Epidermal melanocyte (primary cell): ENCODE data around the gene TMEM272.

Experiments
- DNase-seq: peaks from one replicate; pipeline ENCODE4 v3.0.0; 2011; ENCODE audit warnings: low spot score; ENCODE audit not compliant: insufficient read length

The TMEM272 gene

DNA sequence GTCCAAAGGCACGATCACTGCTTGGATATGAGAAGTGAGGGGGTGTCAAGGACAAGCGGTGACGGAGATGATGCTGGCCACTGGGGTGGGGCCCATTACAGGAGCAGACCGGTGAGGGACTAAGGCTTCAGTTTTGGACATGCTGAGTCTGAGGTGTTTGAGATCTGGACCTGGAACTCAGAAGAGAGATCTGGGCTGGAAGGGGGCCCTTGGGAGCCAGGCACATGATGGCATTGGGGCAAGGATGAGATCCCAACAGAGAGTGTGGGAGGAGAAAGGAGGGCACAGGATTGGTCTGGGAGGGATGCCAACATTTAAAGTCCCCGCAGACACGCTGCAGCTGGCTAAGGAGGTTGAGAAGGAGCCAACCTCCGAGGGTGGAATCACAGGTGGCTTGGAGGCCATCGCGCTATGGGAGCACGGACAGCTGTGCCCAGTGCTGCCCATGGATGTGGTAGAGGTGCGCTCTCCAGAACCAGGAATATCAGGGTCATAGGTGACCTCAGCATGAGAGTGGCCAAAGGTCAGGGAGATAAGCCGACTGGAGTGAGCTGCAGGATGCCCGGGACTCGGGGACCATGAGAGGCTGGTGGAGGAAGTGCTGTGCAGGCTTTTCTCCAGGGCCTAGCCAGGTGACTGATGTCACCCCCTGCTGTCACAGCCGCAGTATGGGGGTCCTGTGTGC is 62.8 kb downstream of the TMEM272 start:
- no peak for DNase-seq

DNA sequence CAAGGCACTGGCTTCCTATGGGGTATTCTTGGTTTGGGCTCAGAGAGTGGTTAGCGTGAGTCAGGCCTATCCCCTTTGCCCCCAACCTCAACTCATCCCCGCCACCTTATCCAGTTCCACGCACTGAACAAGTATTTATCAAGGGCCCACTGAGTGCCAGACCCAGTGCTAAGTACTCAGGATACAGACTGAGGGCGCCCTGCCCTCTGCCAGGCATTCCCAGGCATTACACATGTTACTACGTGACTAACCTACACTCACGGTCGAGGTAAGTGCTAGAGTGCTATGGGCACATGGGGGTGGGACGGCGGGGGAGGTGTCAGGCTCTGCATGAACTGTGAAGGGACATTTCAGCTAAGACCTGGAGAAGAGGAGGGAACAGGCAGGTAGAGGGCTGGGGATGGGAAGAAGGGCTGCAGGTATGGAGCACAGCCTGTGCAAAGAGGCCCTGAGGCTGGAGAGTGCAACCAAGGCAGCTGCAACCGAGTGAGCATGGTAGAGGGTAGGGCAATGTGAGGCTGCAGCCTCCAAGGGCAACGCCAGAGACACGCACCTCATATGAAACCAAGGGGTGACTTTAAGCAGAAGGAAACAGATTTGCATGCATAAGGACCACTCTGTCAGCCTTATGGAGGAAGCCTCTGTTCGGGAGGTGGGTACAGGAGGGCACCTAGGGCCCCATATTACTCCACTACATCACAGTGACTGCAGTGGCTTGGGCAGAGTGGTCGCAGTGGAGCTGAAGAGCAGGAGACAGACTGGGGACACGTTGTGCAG is 63.5 kb downstream of the TMEM272 start:
- no peak for DNase-seq

DNA sequence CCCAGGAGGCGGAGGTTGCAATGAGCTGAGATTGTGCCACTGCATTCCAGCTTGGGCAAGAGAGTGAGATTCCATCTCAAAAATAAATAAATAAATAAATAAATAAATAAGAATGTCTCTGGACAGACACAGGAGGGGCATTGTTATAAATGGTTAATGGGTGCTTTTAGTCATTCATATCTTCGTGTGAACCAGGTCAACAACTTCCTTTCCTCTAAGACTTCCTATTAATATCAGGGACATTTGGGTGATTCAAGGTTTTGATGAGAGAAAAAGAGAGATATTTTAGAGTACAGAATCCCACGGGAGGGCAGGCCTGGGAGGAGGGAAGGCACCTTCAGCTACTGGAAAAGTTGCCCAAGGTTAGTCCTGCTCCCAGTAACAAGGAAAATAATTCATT is 64.9 kb downstream of the TMEM272 start:
- DNase-seq, result no peak

DNA sequence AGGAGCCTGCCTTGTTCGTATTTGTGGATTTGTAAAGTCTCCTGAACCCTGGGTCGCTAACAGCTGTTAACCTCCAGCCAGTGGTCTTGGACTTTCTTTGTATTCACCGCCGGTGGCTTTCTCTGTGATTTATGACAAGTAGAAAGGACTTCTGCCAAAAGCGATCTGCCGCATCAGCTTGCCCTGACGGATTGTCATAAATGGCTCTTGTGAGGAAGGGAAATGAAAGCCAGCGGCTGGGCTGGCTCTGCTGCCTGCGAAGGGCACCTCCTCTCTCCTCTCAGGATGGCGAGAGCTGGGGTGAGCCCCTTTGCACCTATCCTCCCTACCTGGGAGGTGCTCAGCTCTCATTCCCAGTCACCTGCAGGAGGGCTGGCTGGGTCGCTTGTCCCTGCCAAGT is 66.6 kb downstream of the TMEM272 start:
- DNase-seq, result no peak

DNA sequence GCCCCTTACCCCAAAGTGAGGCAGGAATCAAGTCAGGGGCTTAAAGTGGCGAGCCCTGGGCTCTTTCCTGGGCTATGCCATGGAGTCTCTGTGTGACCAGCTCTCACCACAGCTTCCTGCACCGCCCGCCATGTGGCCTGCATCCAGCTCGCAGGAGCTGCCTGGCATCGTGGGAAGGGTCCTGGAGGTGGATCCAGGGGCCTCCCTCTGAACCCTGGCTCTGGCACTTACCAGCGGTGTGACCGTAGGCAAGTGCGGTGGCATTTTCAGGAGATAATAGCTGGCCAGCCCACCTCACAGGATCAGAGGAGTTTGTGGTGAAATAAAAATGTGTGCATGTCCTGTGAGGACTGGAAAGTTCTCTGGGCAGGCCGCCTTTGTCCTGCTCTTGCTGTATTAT is 67.1 kb downstream of the TMEM272 start:
- DNase-seq, result no peak

DNA sequence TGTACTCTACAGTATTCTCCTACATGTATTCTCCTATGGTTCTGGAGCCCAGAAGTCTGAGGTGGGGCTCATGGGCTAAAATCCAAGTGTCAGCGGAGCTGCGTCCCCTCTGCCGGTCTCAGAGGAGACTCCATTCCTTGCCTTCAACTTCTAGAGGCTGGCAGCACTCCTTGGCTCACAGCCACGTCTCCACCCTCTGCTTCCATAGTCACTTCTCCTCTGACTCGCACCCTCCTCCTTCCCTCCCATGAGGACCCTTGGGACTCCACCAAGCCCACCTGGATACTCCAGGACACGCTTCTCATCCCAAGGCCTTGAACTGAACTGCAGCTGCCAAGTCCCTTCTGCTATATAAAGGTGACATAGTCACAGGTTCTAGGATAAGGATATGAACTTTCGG is 68.8 kb downstream of the TMEM272 start:
- no peak for DNase-seq

DNA sequence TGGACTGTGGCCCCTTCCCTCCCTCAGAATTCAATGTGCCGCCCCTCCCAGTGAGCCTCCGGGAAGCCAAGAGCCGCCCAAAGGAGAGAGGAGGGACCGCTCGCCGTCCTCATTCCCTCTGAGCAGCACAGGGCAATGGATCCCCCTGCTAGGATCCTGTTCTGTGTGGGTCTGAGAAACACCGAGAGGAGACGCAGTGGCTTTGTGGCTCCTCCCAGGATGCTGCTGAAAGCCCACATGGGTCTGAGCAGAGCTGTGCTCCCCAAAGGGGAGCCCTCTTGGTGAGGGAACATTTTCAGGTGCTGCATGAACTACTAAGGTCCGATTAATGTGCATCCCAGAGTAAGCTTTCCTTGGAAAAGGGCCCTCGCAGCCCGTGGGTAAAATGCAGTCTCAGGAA is 71.5 kb downstream of the TMEM272 start:
- DNase-seq, result no peak

DNA sequence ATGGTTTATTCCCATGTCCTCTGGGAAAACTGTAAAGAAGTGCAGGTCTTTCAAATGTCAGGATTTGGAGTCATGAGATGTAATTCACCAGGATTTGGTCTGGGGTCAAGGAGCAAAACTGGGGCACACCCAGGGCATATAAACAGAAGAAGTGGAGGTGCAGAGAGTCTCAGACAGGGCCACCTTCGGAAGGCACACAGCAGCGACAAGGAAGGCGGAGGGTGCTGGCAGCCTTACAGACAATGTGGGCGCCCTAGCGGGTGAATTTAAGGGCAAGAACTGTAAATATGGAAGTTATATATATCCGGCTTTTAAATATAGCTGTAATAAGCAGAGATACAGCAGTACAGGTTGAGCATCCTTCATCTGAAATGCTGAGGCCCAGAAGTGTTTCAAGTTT is 72.2 kb downstream of the TMEM272 start:
- no peak for DNase-seq

DNA sequence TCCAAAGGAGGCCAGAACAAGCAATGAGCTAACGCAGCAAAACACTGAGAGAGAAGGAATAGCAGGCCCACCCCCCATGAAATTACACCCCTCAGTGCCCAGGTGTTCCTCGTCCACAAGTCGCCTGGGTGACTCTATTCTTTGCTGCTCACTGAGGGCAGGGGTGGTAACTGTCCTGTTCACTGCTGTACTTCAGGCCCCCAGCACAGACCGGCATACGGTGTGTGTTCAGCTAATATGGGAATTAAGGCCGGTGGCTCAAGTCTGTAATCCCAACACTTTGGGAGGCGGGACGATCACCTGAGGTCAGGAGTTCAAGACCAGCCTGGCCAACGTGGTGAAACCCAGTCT is 72.9 kb downstream of the TMEM272 start:
- no peak for DNase-seq

DNA sequence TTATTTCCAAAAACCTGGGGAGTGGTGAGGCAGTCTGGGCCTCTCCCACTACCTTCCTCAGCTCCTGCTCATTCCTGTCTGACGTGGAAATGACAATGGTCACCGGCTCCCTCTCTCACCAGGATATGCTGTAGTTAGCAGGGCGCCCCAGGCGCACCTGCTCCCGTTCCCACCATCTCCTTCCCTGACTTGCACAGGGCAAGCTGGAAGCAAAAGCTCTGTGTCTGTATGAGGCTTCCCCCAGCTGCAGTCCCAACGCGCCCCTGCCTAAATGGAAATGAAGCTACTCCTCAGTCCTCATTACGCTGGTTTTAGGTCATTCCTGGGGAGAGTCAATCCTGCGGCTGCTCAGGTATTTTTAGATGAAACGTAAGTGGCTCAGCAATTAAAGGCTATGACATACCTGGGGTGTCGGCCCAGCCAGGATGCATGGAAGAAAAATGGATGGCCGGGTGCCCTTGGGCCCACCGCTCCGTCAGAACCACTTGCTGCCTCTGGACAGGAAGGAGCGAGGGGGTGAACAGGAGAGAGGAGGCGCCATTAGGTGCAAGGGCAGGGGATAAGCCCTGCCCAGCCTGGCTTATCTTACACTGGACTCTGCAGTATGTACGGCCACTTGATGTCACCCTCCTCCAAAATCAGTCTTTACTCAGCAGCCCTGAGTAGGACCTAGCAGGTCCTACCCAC is 73.4 kb downstream of the TMEM272 start:
- DNase-seq, result no peak

DNA sequence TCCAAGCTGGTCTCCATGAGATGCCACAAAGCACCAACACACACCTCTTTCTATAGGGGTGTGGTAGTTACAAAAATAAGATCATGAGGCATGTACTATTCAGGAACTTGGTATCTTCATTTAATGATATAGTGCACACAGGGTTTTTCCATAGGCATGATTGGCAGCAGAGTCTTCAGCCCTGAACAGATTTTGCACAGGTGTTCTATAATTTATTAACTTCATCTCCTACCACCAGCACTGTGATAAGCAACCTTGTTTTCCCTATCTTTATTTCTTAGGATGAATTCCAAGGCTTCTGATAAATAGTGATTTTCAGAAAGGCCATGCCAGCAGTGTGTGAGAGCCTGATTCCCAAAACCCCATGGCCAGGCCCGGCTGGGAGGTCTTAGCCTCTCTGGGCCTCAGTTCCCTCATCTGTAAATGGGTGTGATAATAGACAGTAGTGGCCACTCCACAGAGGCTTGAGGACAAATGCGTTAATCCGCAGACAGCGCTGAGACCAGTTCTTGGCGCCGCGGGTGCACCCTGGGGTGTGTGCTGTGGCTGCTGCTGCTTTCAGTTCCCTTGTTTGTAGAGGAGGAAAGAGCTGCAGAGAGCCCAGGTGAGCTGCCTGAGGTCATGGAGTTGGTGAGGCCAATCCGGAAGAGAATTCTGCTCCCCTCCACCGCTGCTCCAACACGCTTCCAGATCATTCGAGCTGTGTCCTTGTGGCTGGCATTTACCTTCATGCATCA is 74.1 kb downstream of the TMEM272 start:
- no peak for DNase-seq

DNA sequence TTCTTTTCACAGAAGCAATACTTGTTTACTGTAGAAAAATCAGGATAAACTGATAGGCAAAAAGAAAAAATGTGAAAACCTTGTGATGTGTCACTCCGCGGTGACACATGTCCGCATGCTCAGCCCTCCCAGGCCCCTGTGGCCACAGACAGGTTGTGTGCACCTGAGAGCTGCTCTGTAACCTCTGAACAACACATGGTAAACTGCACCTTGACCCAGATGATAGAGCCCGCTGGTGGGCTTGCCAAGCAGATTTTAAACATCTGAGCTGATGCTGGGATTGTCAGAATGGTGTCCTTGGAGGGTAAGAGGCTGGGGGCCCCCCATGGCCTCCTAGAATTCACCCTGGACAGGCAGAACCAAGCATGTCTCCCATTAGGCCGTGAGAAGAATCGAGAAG is 74.8 kb downstream of the TMEM272 start:
- no peak for DNase-seq

DNA sequence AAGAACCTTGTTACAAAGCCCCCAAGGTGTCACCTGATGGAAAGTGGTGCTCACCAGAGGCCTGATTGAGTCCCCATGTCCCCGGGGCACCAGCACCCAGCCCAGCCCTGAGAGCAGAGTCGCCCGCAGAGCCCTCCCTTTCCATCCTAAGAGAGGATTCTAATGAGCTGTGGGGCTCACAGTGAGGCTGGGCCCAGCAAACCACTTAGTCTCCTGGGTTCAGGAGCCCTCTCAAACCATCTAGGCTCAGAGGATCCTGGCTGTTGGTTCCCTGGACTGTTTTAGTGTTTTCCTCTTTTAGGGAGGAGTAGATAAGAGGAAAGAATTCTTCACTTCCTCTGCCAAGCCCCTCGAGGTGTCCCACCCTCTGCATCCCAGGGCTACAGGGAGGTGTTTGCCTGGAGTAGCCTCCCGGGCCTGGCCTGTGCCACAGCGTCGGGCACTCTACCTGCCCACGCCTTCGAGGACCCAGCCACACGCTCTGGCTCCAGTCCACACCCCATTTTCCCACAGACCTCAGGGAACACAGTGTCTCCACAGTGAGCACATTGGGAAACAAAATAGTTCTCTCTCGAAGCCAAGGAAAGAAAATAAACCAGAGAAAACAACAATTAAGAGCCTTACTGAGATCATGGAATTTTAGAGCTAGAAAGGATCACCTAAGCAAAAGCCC is 75.4 kb downstream of the TMEM272 start:
- no peak for DNase-seq

DNA sequence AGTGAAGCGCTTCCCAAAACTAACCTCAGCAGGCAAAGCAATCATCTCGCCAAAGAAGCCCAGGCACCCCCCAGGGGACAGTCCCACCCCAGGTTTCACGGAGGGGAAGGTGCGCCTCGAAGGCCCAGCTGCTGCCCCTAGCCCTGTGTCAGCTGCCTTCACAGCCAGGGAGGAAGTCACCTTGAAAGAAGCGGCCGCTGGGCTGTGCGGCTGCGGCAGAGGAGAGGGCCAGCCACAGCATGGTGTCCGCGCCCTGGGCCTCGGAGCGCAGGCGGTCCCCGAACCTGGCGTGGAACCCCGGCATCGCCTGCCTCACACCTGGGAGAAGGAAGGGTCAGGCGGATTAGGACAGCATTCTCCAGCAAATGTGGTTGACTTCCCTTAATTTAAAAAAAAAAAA is 76.0 kb downstream of the TMEM272 start:
- DNase-seq, result no peak

DNA sequence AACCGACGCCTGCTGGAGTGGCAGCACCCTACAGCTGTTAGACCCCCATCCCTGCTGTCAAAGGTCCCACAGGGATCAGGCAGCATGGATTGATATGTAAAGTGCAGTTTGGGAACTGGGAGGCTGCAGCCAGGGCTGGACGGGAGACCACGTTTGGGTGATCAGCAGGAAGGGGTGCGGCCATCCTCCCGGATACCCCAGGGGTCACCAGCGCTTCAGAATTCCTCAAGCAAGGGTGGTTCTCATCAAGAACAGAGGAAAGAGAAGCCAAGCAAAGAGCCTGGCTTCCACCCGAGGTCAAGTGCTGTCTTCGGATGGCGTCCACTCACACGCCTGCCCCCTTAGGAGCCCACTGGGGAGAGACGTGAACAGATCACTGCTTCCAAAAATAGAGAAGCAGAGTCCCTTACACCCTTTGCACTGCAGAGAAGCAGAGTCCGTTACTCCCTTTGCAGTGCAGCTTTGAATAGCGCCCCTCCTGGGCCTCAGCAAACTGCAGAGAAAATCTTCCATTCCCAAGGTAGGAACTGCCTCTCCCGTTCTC is 76.5 kb downstream of the TMEM272 start:
- DNase-seq, result no peak

DNA sequence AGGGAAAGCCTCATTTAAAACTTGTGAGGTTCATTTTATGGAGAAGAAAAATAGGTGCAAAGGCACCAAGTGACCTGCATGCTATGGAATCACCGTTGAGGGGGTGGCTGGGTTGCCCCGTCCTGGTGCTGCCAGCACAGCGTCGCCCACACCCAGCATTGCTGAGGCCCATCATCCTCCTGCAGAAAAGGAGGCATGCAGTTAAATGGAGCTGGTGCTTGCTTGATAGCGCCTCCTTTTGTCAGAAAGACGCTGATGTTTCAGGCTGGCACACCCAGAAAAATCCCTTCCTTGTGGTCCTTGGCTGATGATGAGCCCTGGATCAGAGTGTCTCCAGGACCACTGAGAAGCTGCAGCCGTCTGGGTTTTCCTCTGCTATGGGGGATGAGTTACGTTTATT is 77.9 kb downstream of the TMEM272 start:
- DNase-seq, result no peak

DNA sequence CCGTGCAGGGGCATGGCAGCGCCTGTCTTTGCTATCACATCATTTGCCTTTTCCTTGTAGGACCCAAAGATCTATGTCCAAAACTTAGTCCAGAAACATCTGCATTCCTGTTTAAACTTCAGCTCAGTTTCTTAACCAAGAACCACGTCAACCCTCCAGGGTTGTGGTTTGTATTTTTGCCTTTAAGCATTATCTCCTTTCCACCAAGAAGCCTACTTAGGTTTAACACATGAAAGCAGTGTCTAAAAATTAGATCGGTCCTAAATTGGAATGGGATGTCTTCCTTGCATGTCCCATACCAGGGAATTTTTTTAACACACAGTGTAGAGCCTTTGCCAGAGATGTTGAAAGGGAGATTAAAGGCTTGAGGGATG is 79.8 kb downstream of the TMEM272 start:
- no peak for DNase-seq

DNA sequence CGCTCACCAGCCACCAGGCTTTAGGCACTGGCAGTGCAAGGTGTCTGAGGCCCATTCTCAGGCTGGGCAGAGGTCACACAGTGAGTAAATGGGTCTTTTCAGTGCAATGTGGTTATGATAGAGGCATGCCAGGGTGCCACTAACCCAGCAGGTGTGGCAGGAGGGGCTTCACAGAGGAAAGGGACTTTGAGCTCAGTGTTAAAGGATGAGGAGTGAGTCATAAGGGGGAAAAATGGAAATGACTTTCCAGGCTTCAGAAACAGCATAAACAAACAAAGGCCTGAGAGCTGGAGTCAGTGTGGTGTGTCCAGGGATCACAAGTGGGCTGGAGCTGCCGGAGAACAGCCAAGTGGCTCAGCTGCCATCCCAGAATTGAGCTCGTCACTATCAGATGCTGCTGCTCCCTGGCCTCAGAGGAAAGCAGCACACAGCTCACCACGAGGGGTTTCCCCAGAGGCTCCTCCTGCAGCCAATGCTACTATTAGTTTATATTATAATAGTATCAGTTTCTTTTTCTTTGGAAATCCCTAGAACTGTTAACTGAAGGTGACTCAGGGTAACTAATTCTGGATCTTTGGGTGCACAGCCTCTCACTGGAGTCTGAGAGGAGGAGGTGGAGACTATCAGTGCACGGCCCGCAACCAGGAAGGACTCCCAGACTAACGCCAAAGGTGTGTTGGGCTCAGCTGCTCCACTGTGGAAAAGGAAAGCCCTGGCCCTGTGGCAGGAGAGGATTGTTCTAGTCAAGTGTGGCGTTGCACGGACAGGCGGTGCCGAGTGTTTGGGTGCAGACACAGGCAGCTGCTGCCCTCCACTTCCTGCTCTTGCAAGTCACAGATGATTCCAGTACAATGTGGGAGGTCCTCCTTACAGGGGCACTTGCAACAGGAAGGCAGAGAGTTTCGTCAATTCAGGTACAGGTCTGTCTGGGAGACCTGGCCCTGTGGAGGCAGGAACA is 80.5 kb downstream of the TMEM272 start:
- no peak for DNase-seq

DNA sequence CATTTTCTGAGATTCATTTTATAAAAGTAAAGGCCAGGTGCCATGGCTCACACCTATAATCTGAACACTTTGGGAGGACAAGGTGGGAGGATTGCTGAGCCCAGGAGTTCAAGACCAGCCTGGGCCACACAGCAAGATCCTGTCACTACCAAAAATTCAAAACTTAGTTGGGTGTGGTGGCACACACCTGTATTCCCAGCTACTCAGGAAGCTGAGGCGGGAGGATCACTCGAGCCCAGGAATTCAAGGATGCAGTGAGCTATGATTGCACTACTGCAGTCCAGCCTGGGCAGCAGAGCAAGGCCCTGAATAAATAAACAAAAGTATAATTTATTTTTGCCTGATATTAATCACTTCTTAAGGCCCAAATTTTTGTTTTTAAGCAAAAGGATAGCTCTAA is 81.5 kb downstream of the TMEM272 start:
- no peak for DNase-seq
